Hematopoietic multipotent progenitor cell treated with erythropoietin and hydrocortisone succinate and interleukin-3 and kit ligand, for 6 days (in vitro differentiated cells): ENCODE measurements around the gene PSPC1.
"Not testable (repeated sequence)": the region's sequence is repeated elsewhere in the genome, so short reads cannot be mapped to it uniquely, and the experiment has no call there.

ENCODE experiments used
- DNase-seq: peaks from one replicate; pipeline ENCODE4 v3.0.0-alpha.2; 2015

Gene PSPC1

GRCh38 chr13:19782727-19783682 is at the start of gene PSPC1:
PSPC1 (minus strand) TSS chr13:19782945; CDS start chr13:19782757, 188 bp downstream.
- DNase-seq, result peak; percentile 98

- DNase-seq, result no peak
These were observed 39.9 kb upstream of the PSPC1 start for GRCh38 chr13:19822673-19823072.

- peak; percentile 42 for DNase-seq
These were observed 35.6 kb upstream of the PSPC1 start for GRCh38 chr13:19818223-19818842.

- DNase-seq, result no peak
These were observed 34.9 kb upstream of the PSPC1 start for GRCh38 chr13:19817510-19818158.

- DNase-seq, result no peak
These were observed 34.4 kb upstream of the PSPC1 start for GRCh38 chr13:19817106-19817505.

GRCh38 chr13:19815842-19816241 is 33.1 kb upstream of the PSPC1 start:
- not testable (repeated sequence) for DNase-seq

GRCh38 chr13:19810996-19811881 is 28.5 kb upstream of the PSPC1 start:
- DNase-seq, result peak; percentile 16

GRCh38 chr13:19810151-19810550 is 27.4 kb upstream of the PSPC1 start:
- DNase-seq, result no peak

GRCh38 chr13:19805765-19806164 is 23.0 kb upstream of the PSPC1 start:
- no peak for DNase-seq

- DNase-seq, result no peak
These were observed 13.2 kb upstream of the PSPC1 start for GRCh38 chr13:19795956-19796355.

GRCh38 chr13:19794631-19795030 is 11.9 kb upstream of the PSPC1 start:
- DNase-seq, result no peak

- DNase-seq, result no peak
These were observed 9.3 kb upstream of the PSPC1 start for GRCh38 chr13:19791953-19792537.

GRCh38 chr13:19782049-19782726 is 557 bp downstream of the PSPC1 start:
- DNase-seq, result peak; percentile 56

GRCh38 chr13:19781526-19781925 is 1.2 kb downstream of the PSPC1 start:
- DNase-seq, result peak; percentile 40

GRCh38 chr13:19780753-19781418 is 1.9 kb downstream of the PSPC1 start:
- not testable (repeated sequence) for DNase-seq

GRCh38 chr13:19772306-19772705 is 10.4 kb downstream of the PSPC1 start:
- no peak for DNase-seq

- no peak for DNase-seq
These were observed 12.9 kb downstream of the PSPC1 start for GRCh38 chr13:19769854-19770253.

- DNase-seq, result no peak
These were observed 14.8 kb downstream of the PSPC1 start for GRCh38 chr13:19767966-19768365.

GRCh38 chr13:19766591-19766990 is 16.2 kb downstream of the PSPC1 start:
- DNase-seq, result peak; percentile 48

- DNase-seq, result no peak
These were observed 18.5 kb downstream of the PSPC1 start for GRCh38 chr13:19764237-19764636.

GRCh38 chr13:19763618-19764017 is 19.1 kb downstream of the PSPC1 start:
- DNase-seq, result no peak
